H9 (cell line): Measurements from ENCODE around the gene SEMA3F. TPM values are rescaled to one million over a fixed set of nuclear protein-coding genes. Genes with fewer than 3 reads are reported as not detected.

Experiments used
- DNase-seq: peaks from one replicate; pipeline ENCODE4 v3.0.0-alpha.2; 2017
- H2AFZ ChIP-seq: one replicate; pipeline ENCODE4 v1.6.1; 2013; ENCODE audit warnings: mild to moderate bottlenecking, low read length, control low read depth, moderate library complexity
- H2AK5ac ChIP-seq: 2 replicates; pipeline ENCODE4 v1.6.1; 2013; ENCODE audit warnings: low read length, control low read depth, mixed read lengths; ENCODE audit not compliant: insufficient read length
- H2BK120ac ChIP-seq: one replicate; pipeline ENCODE4 v1.6.1; 2013; ENCODE audit warnings: low read depth, mild to moderate bottlenecking, low read length, control low read depth, inconsistent platforms; ENCODE audit not compliant: poor library complexity, severe bottlenecking
- H2BK12ac ChIP-seq: 2 replicates; pipeline ENCODE4 v1.6.1; 2013; ENCODE audit warnings: low read length, control low read depth, mixed read lengths, low read depth; ENCODE audit not compliant: insufficient read length
- H2BK15ac ChIP-seq: 2 replicates; pipeline ENCODE4 v1.6.1; 2013; ENCODE audit warnings: low read depth, low read length, control low read depth
- H2BK20ac ChIP-seq: one replicate; pipeline ENCODE4 v1.6.1; 2013; ENCODE audit warnings: low read depth, mild to moderate bottlenecking, low read length, control low read depth, inconsistent platforms; ENCODE audit not compliant: poor library complexity, severe bottlenecking
- H2BK5ac ChIP-seq: 2 replicates; pipeline ENCODE4 v1.6.1; 2013; ENCODE audit warnings: low read length, control low read depth, mixed read lengths; ENCODE audit not compliant: insufficient read length
- H3K14ac ChIP-seq: 2 replicates; pipeline ENCODE4 v1.6.1; 2013; ENCODE audit warnings: low read length, control low read depth; ENCODE audit not compliant: insufficient read depth
- H3K18ac ChIP-seq: 2 replicates; pipeline ENCODE4 v1.6.1; 2013; ENCODE audit warnings: low read depth, mild to moderate bottlenecking, mixed read lengths, low read length, control low read depth; ENCODE audit not compliant: insufficient read length
- H3K23ac ChIP-seq: 2 replicates; pipeline ENCODE4 v1.6.1; 2013; ENCODE audit warnings: low read length, control low read depth, mixed read lengths, low read depth; ENCODE audit not compliant: insufficient read length
- H3K23me2 ChIP-seq: 2 replicates; pipeline ENCODE4 v1.6.1; 2013; ENCODE audit warnings: low read depth, mild to moderate bottlenecking, mixed read lengths, low read length, control low read depth; ENCODE audit not compliant: insufficient read length, poor library complexity, severe bottlenecking
- H3K27ac ChIP-seq: 2 replicates; pipeline ENCODE4 v1.5.1; 2013; ENCODE audit warnings: low read length, control low read depth, mixed read lengths, low read depth; ENCODE audit not compliant: insufficient read length
- H3K27me3 ChIP-seq: 2 replicates; pipeline ENCODE4 v1.6.1; 2013; ENCODE audit warnings: low read length, control low read depth, inconsistent platforms; ENCODE audit not compliant: insufficient read depth
- H3K4ac ChIP-seq: 2 replicates; pipeline ENCODE4 v1.6.1; 2013; ENCODE audit warnings: low read depth, mild to moderate bottlenecking, control low read depth, inconsistent platforms, low read length, moderate library complexity
- H3K4me1 ChIP-seq: 2 replicates; pipeline ENCODE4 v1.6.1; 2013; ENCODE audit warnings: low read length, control low read depth, inconsistent platforms; ENCODE audit not compliant: insufficient read depth
- H3K4me2 ChIP-seq: 2 replicates; pipeline ENCODE4 v1.6.1; 2013; ENCODE audit warnings: low read length, control low read depth, mixed read lengths; ENCODE audit not compliant: insufficient read length, insufficient read depth
- H3K56ac ChIP-seq: 2 replicates; pipeline ENCODE4 v1.6.1; 2013; ENCODE audit warnings: low read depth, mild to moderate bottlenecking, mixed read lengths, low read length, control low read depth; ENCODE audit not compliant: insufficient read length
- H3K79me1 ChIP-seq: 2 replicates; pipeline ENCODE4 v1.6.1; 2013; ENCODE audit warnings: low read depth, mild to moderate bottlenecking, moderate library complexity, low read length, control low read depth, inconsistent platforms; ENCODE audit not compliant: insufficient read depth, poor library complexity, severe bottlenecking
- H3K79me2 ChIP-seq: 2 replicates; pipeline ENCODE4 v1.6.1; 2013; ENCODE audit warnings: low read length, control low read depth, inconsistent platforms; ENCODE audit not compliant: insufficient read depth
- H3K9ac ChIP-seq: 2 replicates; pipeline ENCODE4 v1.6.1; 2013; ENCODE audit warnings: low read length, control low read depth, mixed read lengths; ENCODE audit not compliant: insufficient read length; ENCODE audit errors: extremely low read depth
- H3K9me3 ChIP-seq: one replicate; pipeline ENCODE4 v1.6.1; 2013; ENCODE audit warnings: low read depth, low read length, inconsistent platforms; ENCODE audit not compliant: control insufficient read depth
- H3T11ph ChIP-seq: one replicate; pipeline ENCODE4 v1.6.1; 2013; ENCODE audit warnings: mild to moderate bottlenecking, low read length, control low read depth, inconsistent platforms
- H4K20me1 ChIP-seq: one replicate; pipeline ENCODE4 v1.6.1; 2013; ENCODE audit not compliant: control insufficient read depth, insufficient read length, insufficient read depth
- H4K5ac ChIP-seq: 2 replicates; pipeline ENCODE4 v1.6.1; 2013; ENCODE audit warnings: low read depth, mild to moderate bottlenecking, mixed read lengths, low read length, control low read depth; ENCODE audit not compliant: insufficient read length
- H4K8ac ChIP-seq: replicated peaks from 2 replicates; pipeline ENCODE4 v1.6.1; 2013; ENCODE audit warnings: low read length, control low read depth, mixed read lengths, low read depth; ENCODE audit not compliant: insufficient read length
- H4K91ac ChIP-seq: 2 replicates; pipeline ENCODE4 v1.6.1; 2013; ENCODE audit warnings: low read depth, mild to moderate bottlenecking, moderate library complexity, mixed read lengths, low read length, control low read depth; ENCODE audit not compliant: insufficient read length
- H3K27ac Mint-ChIP-seq, 3 experiments: 2 replicates in 2 of 3; 3 replicates in 1 of 3; pipeline ENCODE4 v1.8.0; 2020 to 2021; ENCODE audit warnings: mixed read lengths in 3 of 3, mild to moderate bottlenecking in 1 of 3, moderate library complexity in 1 of 3
- H3K27me3 Mint-ChIP-seq: 2 replicates; pipeline ENCODE4 v1.8.0; 2021; ENCODE audit warnings: low read depth, mild to moderate bottlenecking, moderate library complexity, mixed read lengths
- H3K36me3 Mint-ChIP-seq, 3 experiments: 2 replicates in 2 of 3; 3 replicates in 1 of 3; pipeline ENCODE4 v1.8.0; 2020 to 2021; ENCODE audit warnings: low read depth in 3 of 3, mixed read lengths in 3 of 3; ENCODE audit not compliant: insufficient read depth in 1 of 3
- H3K4me1 Mint-ChIP-seq, 2 experiments: 2 replicates each; pipeline ENCODE4 v1.8.0; 2020; ENCODE audit warnings: mixed read lengths in 2 of 2
- H3K4me3 Mint-ChIP-seq, 2 experiments: 2 replicates in 1 of 2; 3 replicates in 1 of 2; pipeline ENCODE4 v1.8.0; 2020 to 2021; ENCODE audit warnings: mild to moderate bottlenecking in 2 of 2, mixed read lengths in 2 of 2, moderate library complexity in 1 of 2
- H3K9me3 Mint-ChIP-seq, 2 experiments: 2 replicates in 1 of 2; 3 replicates in 1 of 2; pipeline ENCODE4 v1.8.0; 2020; ENCODE audit warnings: mild to moderate bottlenecking in 2 of 2, mixed read lengths in 2 of 2, moderate library complexity in 1 of 2
- WGBS: extraction: QIAGEN DNeasy Blood & Tissue Kit; methylation state at CpG from one replicate; pipeline ENCODE4 v1.1.7; 2013; ENCODE audit warnings: missing lambda C conversion rate, low lambda C conversion rate, mixed read lengths; ENCODE audit not compliant: insufficient read length; ENCODE audit errors: extremely low coverage; 5-methylcytosine and 5-hydroxymethylcytosine counted together
- total RNA-seq: library from RNA; stranded (reverse); gene quantifications from 2 replicates; pipeline ENCODE4 v1.2.1, GENCODE V29; 2021
- TF ChIP-seq, protein P1 (sequence below): fragments of 200-600 bp; sonication (generic); conservative IDR thresholded peaks from 3 replicates; pipeline ENCODE4 v1.8.0; 2021; ENCODE audit warnings: antibody characterized with exemption, mild to moderate bottlenecking

The SEMA3F gene
- total RNA-seq, 1 experiment from 2014 or later, result 14.3 TPM

DNA sequence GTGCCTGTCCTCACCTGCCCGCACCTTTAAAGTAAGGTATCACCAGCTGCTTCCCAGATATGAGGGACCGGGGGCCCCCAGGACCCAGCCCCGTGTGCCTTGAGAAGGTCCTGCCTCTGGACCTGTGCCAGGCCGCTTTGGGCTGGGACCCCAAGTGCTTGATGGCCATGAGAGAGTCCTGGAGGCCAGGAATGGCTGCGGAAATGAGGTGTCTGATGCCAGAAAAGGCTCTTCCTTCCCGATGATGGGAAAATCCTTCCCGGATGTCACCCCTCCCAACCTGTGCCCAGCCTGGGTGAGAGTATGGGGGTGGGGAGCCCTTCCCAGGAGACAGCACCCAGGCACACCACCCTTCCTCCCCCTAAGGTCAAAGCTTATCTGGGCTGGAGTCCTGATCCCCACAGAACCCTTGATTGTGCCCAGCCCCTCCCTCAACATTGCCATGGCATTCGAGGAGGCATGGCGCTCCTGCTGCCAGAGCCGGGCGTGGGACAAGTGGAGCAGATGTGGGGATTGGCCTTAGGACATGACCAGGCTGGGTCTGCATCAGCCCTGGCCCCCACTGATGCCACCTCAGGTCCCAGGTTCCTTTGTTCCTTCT lies 14.2 kb downstream of the SEMA3F start:
- TF ChIP-seq, protein P1, sequence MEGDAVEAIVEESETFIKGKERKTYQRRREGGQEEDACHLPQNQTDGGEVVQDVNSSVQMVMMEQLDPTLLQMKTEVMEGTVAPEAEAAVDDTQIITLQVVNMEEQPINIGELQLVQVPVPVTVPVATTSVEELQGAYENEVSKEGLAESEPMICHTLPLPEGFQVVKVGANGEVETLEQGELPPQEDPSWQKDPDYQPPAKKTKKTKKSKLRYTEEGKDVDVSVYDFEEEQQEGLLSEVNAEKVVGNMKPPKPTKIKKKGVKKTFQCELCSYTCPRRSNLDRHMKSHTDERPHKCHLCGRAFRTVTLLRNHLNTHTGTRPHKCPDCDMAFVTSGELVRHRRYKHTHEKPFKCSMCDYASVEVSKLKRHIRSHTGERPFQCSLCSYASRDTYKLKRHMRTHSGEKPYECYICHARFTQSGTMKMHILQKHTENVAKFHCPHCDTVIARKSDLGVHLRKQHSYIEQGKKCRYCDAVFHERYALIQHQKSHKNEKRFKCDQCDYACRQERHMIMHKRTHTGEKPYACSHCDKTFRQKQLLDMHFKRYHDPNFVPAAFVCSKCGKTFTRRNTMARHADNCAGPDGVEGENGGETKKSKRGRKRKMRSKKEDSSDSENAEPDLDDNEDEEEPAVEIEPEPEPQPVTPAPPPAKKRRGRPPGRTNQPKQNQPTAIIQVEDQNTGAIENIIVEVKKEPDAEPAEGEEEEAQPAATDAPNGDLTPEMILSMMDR, result no peak
- no peak overlapping the region for H3K4me3 Mint-ChIP-seq
- Histone ChIP-seq H3K4me2 (no peak overlapping the region), H3K27ac (no peak overlapping the region), H3K27me3 (no peaks in the 10 kb centered on the region), H2BK120ac (no peak overlapping the region), H3K79me2 (no peaks in the 10 kb centered on the region), H4K5ac (no peak overlapping the region), H4K91ac (no peak overlapping the region), H4K20me1 (no peaks in the 10 kb centered on the region), H4K8ac (no peak overlapping the region), H2AFZ (no peak overlapping the region), H2BK20ac (no peak overlapping the region), H3K23me2 (no peaks in the 10 kb centered on the region), H3T11ph (no peak overlapping the region), H3K4ac (no peak overlapping the region), H3K56ac (no peak overlapping the region), H3K9ac (no peak overlapping the region), H3K18ac (no peak overlapping the region), H2AK5ac (no peak overlapping the region), H3K9me3 (no peaks in the 10 kb centered on the region), H3K4me1 (peaks cover 7% of the 10 kb centered on the region; the same call in 1 of the 2 replicates), H2BK5ac (no peak overlapping the region), H3K79me1 (no peaks in the 10 kb centered on the region), H2BK15ac (no peak overlapping the region), H2BK12ac (no peak overlapping the region), H3K23ac (no peak overlapping the region), H3K14ac (no peak overlapping the region)
- H3K4me1 Mint-ChIP-seq, result peaks cover 37 to 55% of the 10 kb centered on the region in 2 experiments
- peaks cover 3 to 17% (median 10%) of the 10 kb centered on the region in 3 experiments for H3K36me3 Mint-ChIP-seq
- no CpG with 5 or more reads among the region's 11 CpGs for WGBS
- no peak for DNase-seq
- peak overlapping the region in 1 of 3 experiments; percentile 73; a peak in 1 of 7 replicates for H3K27ac Mint-ChIP-seq
- H3K27me3 Mint-ChIP-seq, result no peaks in the 10 kb centered on the region; the same call in 1 of the 2 replicates
- H3K9me3 Mint-ChIP-seq, result no peaks in the 10 kb centered on the region
